H1 (cell line): ENCODE data around the gene UFSP1. TPM values are rescaled to one million over a fixed set of nuclear protein-coding genes. Genes with fewer than 3 reads are reported as not detected.
A peak's percentile ranks its signal among the peaks of the same experiment; 100 is the strongest.

ENCODE experiments used
- CTCF ChIA-PET: fragments of 300-600 bp; sonication (Branson Sonifier 250); formaldehyde crosslinking; loops from one replicate; lab custom pipeline; 2021; ENCODE audit not compliant: partially characterized antibody; lab: Charles Lee
- POLR2A ChIA-PET: fragments of 300-600 bp; sonication (Branson Sonifier 250); formaldehyde crosslinking; loops from one replicate; lab custom pipeline; 2021; ENCODE audit warnings: inconsistent platforms; ENCODE audit not compliant: partially characterized antibody; lab: Charles Lee
- DNase-seq, 2 experiments: peaks; one replicate each; pipeline versions ENCODE4 v3.0.0 to v3.0.0-alpha.2; 2010 to 2022; ENCODE audit warnings: low spot score in 2 of 2, low read depth in 1 of 2, mixed read lengths in 1 of 2
- FAIRE-seq: peaks from 2 replicates; lab custom pipeline; 2011; peaks lifted over from hg19 to GRCh38; lab: Jason Lieb, UNC
- H2AFZ ChIP-seq: 2 replicates; pipeline ENCODE4 v1.8.1; 2012; ENCODE audit warnings: low read length, inconsistent platforms
- H2AK5ac ChIP-seq: 2 replicates; pipeline ENCODE4 v1.6.1; 2013; ENCODE audit warnings: low read depth, low read length
- H2BK120ac ChIP-seq: replicated peaks from 2 replicates; pipeline ENCODE3; 2013; ENCODE audit warnings: low read depth, low read length, inconsistent platforms
- H2BK12ac ChIP-seq: 2 replicates; pipeline ENCODE4 v1.6.1; 2013; ENCODE audit warnings: low read depth, low read length
- H2BK15ac ChIP-seq: 2 replicates; pipeline ENCODE4 v1.6.1; 2013; ENCODE audit warnings: low read length
- H2BK20ac ChIP-seq: 2 replicates; pipeline ENCODE4 v1.6.1; 2013; ENCODE audit warnings: low read length
- H2BK5ac ChIP-seq: 2 replicates; pipeline ENCODE4 v1.6.1; 2013; ENCODE audit warnings: low read depth, low read length
- H3K14ac ChIP-seq: 2 replicates; pipeline ENCODE4 v1.6.1; 2013; ENCODE audit warnings: inconsistent platforms; ENCODE audit not compliant: insufficient read length
- H3K18ac ChIP-seq: 2 replicates; pipeline ENCODE4 v1.6.1; 2013; ENCODE audit warnings: low read length; ENCODE audit errors: extremely low read depth
- H3K23ac ChIP-seq: 2 replicates; pipeline ENCODE4 v1.6.1; 2013; ENCODE audit warnings: inconsistent platforms; ENCODE audit not compliant: insufficient read length
- H3K23me2 ChIP-seq: 2 replicates; pipeline ENCODE4 v1.6.1; 2013; ENCODE audit warnings: low read depth, low read length
- H3K27ac ChIP-seq: 2 replicates; pipeline ENCODE4 v1.6.1; 2011; ENCODE audit warnings: low read depth, low read length, inconsistent platforms
- H3K27me3 ChIP-seq, 4 experiments: replicated peaks in 1 of 4; 1 replicate in 1 of 4; 2 replicates in 3 of 4; pipeline versions ENCODE4 v1.6.1 to v1.8.1; 2011 to 2013; ENCODE audit warnings: low read length in 3 of 4, mild to moderate bottlenecking in 3 of 4, inconsistent platforms in 2 of 4, mixed read lengths in 2 of 4, moderate library complexity in 1 of 4; ENCODE audit not compliant: control insufficient read depth in 3 of 4, insufficient read depth in 3 of 4; ENCODE audit errors: extremely low read depth in 1 of 4
- H3K36me3 ChIP-seq, 4 experiments: 2 replicates each; pipeline versions ENCODE4 v1.6.1 to v1.8.1; 2011 to 2013; ENCODE audit warnings: mild to moderate bottlenecking in 4 of 4, low read length in 3 of 4, moderate library complexity in 2 of 4, control low read depth in 1 of 4, inconsistent platforms in 1 of 4; ENCODE audit not compliant: insufficient read depth in 4 of 4, control insufficient read depth in 2 of 4
- H3K4ac ChIP-seq: replicated peaks from 2 replicates; pipeline ENCODE3; 2013; ENCODE audit warnings: low read length, low read depth, mixed read lengths, inconsistent platforms; ENCODE audit not compliant: insufficient read length
- H3K4me1 ChIP-seq, 4 experiments: replicated peaks in 1 of 4; 1 replicate in 1 of 4; 2 replicates in 3 of 4; pipeline versions ENCODE4 v1.6.1 to v1.8.1; 2011 to 2013; ENCODE audit warnings: low read length in 3 of 4, inconsistent platforms in 2 of 4, mixed read lengths in 1 of 4; ENCODE audit not compliant: insufficient read depth in 4 of 4, control insufficient read depth in 3 of 4
- H3K4me2 ChIP-seq, 2 experiments: 2 replicates each; pipeline versions ENCODE4 v1.6.1 to v1.8.1; 2011 to 2013; ENCODE audit warnings: low read depth in 2 of 2, low read length in 2 of 2, control low read depth in 1 of 2, inconsistent platforms in 1 of 2, mild to moderate bottlenecking in 1 of 2; ENCODE audit not compliant: insufficient read depth in 1 of 2
- H3K4me3 ChIP-seq, 4 experiments: fragments of 200-600, 300-600 bp in 1 of 4; sonication (generic), shearing (Covaris generic), sonication (Bioruptor Twin) in 1 of 4; 2 replicates each; pipeline versions ENCODE4 v1.5.1 to v1.8.1; 2011 to 2016; ENCODE audit warnings: low read length in 4 of 4, low read depth in 3 of 4, control low read depth in 2 of 4, inconsistent platforms in 2 of 4, mild to moderate bottlenecking in 2 of 4, mixed read lengths in 1 of 4, moderate library complexity in 1 of 4; ENCODE audit not compliant: insufficient read depth in 2 of 4; ENCODE audit errors: extremely low read depth in 1 of 4
- H3K56ac ChIP-seq: replicated peaks from 2 replicates; pipeline ENCODE3; 2013; ENCODE audit warnings: low read depth, mild to moderate bottlenecking, mixed read lengths, low read length, inconsistent platforms; ENCODE audit not compliant: insufficient read length
- H3K79me1 ChIP-seq: 2 replicates; pipeline ENCODE4 v1.6.1; 2013; ENCODE audit warnings: low read depth, low read length, control low read depth
- H3K79me2 ChIP-seq, 2 experiments: 2 replicates each; pipeline versions ENCODE4 v1.6.1 to v1.8.1; 2012 to 2013; ENCODE audit warnings: low read length in 2 of 2, mild to moderate bottlenecking in 2 of 2, inconsistent platforms in 1 of 2; ENCODE audit not compliant: insufficient read depth in 2 of 2, control insufficient read depth in 1 of 2
- H3K9ac ChIP-seq, 4 experiments: replicated peaks in 1 of 4; 1 replicate in 1 of 4; 2 replicates in 3 of 4; pipeline versions ENCODE4 v1.6.1 to v1.8.1; 2011 to 2013; ENCODE audit warnings: low read depth in 3 of 4, low read length in 3 of 4, control low read depth in 2 of 4, mild to moderate bottlenecking in 2 of 4, moderate library complexity in 2 of 4, inconsistent platforms in 1 of 4; ENCODE audit errors: extremely low read depth in 1 of 4
- H3K9me3 ChIP-seq, 2 experiments: 2 replicates each; pipeline versions ENCODE4 v1.6.1 to v1.8.1; 2012 to 2013; ENCODE audit warnings: mild to moderate bottlenecking in 2 of 2, moderate library complexity in 2 of 2, control low read depth in 1 of 2, inconsistent platforms in 1 of 2, low read depth in 1 of 2, low read length in 1 of 2, mixed read lengths in 1 of 2; ENCODE audit not compliant: insufficient read depth in 2 of 2
- H4K20me1 ChIP-seq, 2 experiments: replicated peaks in 1 of 2; 2 replicates each; pipeline versions ENCODE3 to v1.8.1; 2011 to 2013; ENCODE audit warnings: inconsistent platforms in 2 of 2, low read length in 2 of 2, mild to moderate bottlenecking in 1 of 2; ENCODE audit not compliant: insufficient read depth in 2 of 2, control insufficient read depth in 1 of 2
- H4K5ac ChIP-seq: 2 replicates; pipeline ENCODE4 v1.6.1; 2013; ENCODE audit warnings: low read length, low read depth, mixed read lengths, inconsistent platforms; ENCODE audit not compliant: insufficient read length
- H4K8ac ChIP-seq: 2 replicates; pipeline ENCODE4 v1.8.0; 2013; ENCODE audit warnings: mild to moderate bottlenecking, moderate library complexity, low read length, inconsistent platforms; ENCODE audit not compliant: insufficient read depth; ENCODE audit errors: extremely low read depth
- H4K91ac ChIP-seq: replicated peaks from 2 replicates; pipeline ENCODE3; 2013; ENCODE audit warnings: low read length, mixed read lengths, inconsistent platforms; ENCODE audit not compliant: insufficient read length
- BRCA1 ChIP-seq: IDR thresholded peaks from 2 replicates; pipeline ENCODE4 v1.6.1; 2012; ENCODE audit warnings: low read depth, low read length, improper control_type of control experiment
- CBX5 ChIP-seq: fragments of 300-800, 300-1000 bp; sonication (generic); IDR thresholded peaks from 2 replicates; pipeline ENCODE4 v1.7.1; 2016; ENCODE audit warnings: antibody characterized with exemption, low read length, low read depth
- CHD1 ChIP-seq: IDR thresholded peaks from 2 replicates; pipeline ENCODE4 v1.6.1; 2012; ENCODE audit warnings: low read depth, low read length, improper control_type of control experiment
- JUND ChIP-seq: IDR thresholded peaks from 2 replicates; pipeline ENCODE4 v1.6.1; 2011; ENCODE audit warnings: mild to moderate bottlenecking, improper control_type of control experiment, low read length
- KDM1A ChIP-seq: fragments of 200-600, 300-600 bp; sonication (generic); IDR thresholded peaks from 2 replicates; pipeline ENCODE4 v1.7.1; 2016; ENCODE audit warnings: mild to moderate bottlenecking, low read length, borderline replicate concordance
- SP1 ChIP-seq: IDR thresholded peaks from 2 replicates; pipeline ENCODE4 v1.6.1; 2011; ENCODE audit warnings: low read depth, low read length
- SP4 ChIP-seq: IDR thresholded peaks from 2 replicates; pipeline ENCODE4 v1.6.1; 2012; ENCODE audit warnings: low read length, inconsistent platforms
- TCF12 ChIP-seq: IDR thresholded peaks from 2 replicates; pipeline ENCODE4 v1.6.1; 2011; ENCODE audit warnings: low read depth, mild to moderate bottlenecking, low read length
- WGBS, 2 experiments: shearing (Covaris generic) in 1 of 2; methylation state at CpG; one replicate each; pipeline versions ENCODE4 v1.1.6 to v1.1.7; 2013 to 2015; ENCODE audit warnings: low lambda C conversion rate in 2 of 2, mixed read lengths in 2 of 2, inconsistent platforms in 1 of 2, low coverage in 1 of 2, missing lambda C conversion rate in 1 of 2; ENCODE audit not compliant: insufficient replicate concordance in 2 of 2, insufficient coverage in 1 of 2, insufficient read length in 1 of 2; ENCODE audit errors: extremely low coverage in 1 of 2, missing lambda C conversion rate in 1 of 2; 5-methylcytosine and 5-hydroxymethylcytosine counted together
- polyA plus RNA-seq, 7 experiments: library from polyadenylated mRNA; depleted of rRNA in 3 of 7; stranded (reverse) in 5 of 7; unstranded in 2 of 7; fragments of >200 nt in 5 of 7; fragments of 200-250 nt in 2 of 7; gene quantifications; 1 replicate in 5 of 7; 2 replicates in 1 of 7; 4 replicates in 1 of 7; pipeline versions ENCODE4 v1.2.1 to v1.2.3, GENCODE V29; 2011 to 2013; ENCODE audit warnings: missing spikeins in 2 of 7, mixed read lengths in 2 of 7
- total RNA-seq: library from RNA; stranded (reverse); fragmentation: NEBNext Ultra II Directional; extraction: Animal tissue kit (Norgen Biotek cat#: 25700); gene quantifications from 2 replicates; pipeline ENCODE4 v1.2.1, GENCODE V29; 2021
- TF ChIP-seq, protein P1 (sequence below): IDR thresholded peaks from 2 replicates; pipeline ENCODE4 v1.6.1; 2012; ENCODE audit warnings: low read length, inconsistent platforms
- TF ChIP-seq, protein P2 (sequence below): IDR thresholded peaks from 2 replicates; pipeline ENCODE4 v1.6.1; 2012; ENCODE audit warnings: inconsistent platforms

The UFSP1 gene
- total and polyA plus RNA-seq, 2 of the 8 experiments (the other 6 are each of a cell fraction or from before 2014, with no cell fraction given) = 1.6 to 4.3 TPM

DNA sequence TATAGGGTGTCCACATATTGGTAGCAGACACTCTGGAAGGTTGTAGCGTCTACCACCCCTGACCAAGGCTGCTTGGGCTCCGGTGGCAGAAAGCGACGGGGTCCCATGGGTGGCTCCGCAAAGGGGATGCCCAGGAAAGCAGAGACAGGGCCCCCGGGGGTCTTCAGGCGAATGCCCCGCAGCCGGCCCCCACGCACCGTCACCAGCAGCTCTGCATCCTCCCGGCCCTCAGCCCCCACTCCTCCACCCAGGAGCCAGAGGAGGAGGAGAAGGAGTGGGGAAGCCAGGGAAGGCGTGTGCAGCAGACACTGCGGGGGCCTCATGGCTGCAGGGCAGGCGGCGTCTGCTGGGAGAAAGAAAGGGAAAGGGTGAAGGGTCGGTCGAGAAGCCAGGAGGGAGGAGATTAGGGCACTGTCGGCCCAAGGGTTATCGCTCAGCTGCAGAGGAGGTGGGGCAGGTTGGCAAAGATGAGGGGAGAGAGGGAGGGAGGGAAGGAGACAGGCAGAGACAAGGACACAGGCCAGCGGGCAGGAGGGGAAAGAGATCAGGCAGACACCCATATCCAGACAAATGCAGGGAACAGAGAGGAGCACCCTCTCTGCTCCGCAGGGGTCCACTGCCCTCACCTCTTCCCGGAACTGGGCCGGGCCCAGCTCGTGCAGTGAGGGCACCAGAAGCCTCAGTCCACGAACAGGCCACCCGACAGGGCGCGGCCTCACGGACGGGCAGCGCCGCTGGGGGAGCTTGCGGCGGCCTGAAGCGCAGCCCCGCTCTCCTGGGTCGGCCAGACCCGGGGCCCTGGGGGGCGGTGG, 4.6 kb upstream of the UFSP1 start:
- Histone ChIP-seq H2AFZ (no peak overlapping the region), H3K14ac (no peak overlapping the region), H3K18ac (peak overlapping the region; percentile 32; the same call in 1 of the 2 replicates), H3K27ac (no peak overlapping the region), H2BK15ac (0 out of 2 replicates have a peak overlapping the region, but pooled peaks have one; percentile 88), H4K8ac (no peak overlapping the region), H2BK12ac (peak overlapping the region; percentile 53; the same call in 1 of the 2 replicates), H3K9me3 (no peaks in the 10 kb centered on the region), H2BK20ac (no peak overlapping the region), H3K4me3 (peak overlapping the region in 3 of 4 experiments; percentile 38 to 73 (median 47); a peak in 6 of 8 replicates), H4K5ac (no peak overlapping the region), H3K79me2 (no peaks in the 10 kb centered on the region), H2BK5ac (no peak overlapping the region; the same call in 1 of the 2 replicates), H3K4me1 (peaks cover 0 to 10% (median 6%) of the 10 kb centered on the region in 4 experiments; a peak in 6 of 7 replicates), H3K79me1 (no peaks in the 10 kb centered on the region), H3K9ac (no peak overlapping the region), H3K56ac (no peak overlapping the region), H4K91ac (no peak overlapping the region), H3K4ac (no peak overlapping the region), H3K23me2 (peaks cover 12% of the 10 kb centered on the region; the same call in 1 of the 2 replicates), H3K23ac (no peak overlapping the region), H2BK120ac (no peak overlapping the region), H4K20me1 (peaks cover 0 to 5% of the 10 kb centered on the region in 2 experiments), H2AK5ac (no peak overlapping the region), H3K4me2 (peak overlapping the region; percentile 74 to 78; a peak in 3 of 4 replicates), H3K27me3 (peaks cover 15 to 35% (median 19%) of the 10 kb centered on the region in 4 experiments), H3K36me3 (no peaks in the 10 kb centered on the region)
- no peak for DNase-seq
- 49% methylated on average over 29 of the region's 40 CpGs; no CpG with 5 or more reads in 1 of the 2 experiments for WGBS, 2 experiments
- FAIRE-seq = no peak
- ChIA-PET POLR2A (interaction anchor here (0.6 to 1.8 kb wide), 8 partner anchors 12 to 191 kb away, joined by 3 to 7 read pairs (median 4); partner anchors contain the start of genes MUC3A, SRRT, TRIM56 and TRIP6), CTCF (interaction anchor here (0.5 to 2.9 kb wide), 33 partner anchors 9 to 350 kb away, joined by 3 to 21 read pairs (median 4); partner anchors contain the start of genes MUC12, MUC17 and MUC3A)
- TF ChIP-seq, protein P1, sequence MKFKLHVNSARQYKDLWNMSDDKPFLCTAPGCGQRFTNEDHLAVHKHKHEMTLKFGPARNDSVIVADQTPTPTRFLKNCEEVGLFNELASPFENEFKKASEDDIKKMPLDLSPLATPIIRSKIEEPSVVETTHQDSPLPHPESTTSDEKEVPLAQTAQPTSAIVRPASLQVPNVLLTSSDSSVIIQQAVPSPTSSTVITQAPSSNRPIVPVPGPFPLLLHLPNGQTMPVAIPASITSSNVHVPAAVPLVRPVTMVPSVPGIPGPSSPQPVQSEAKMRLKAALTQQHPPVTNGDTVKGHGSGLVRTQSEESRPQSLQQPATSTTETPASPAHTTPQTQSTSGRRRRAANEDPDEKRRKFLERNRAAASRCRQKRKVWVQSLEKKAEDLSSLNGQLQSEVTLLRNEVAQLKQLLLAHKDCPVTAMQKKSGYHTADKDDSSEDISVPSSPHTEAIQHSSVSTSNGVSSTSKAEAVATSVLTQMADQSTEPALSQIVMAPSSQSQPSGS = no peak
- TF ChIP-seq CHD1 (no peak), BRCA1 (no peak), TCF12 (no peak), JUND (no peak), SP1 (no peak), KDM1A (no peak), SP4 (no peak), CBX5 (no peak)
- TF ChIP-seq, protein P2, sequence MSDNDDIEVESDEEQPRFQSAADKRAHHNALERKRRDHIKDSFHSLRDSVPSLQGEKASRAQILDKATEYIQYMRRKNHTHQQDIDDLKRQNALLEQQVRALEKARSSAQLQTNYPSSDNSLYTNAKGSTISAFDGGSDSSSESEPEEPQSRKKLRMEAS = no peak
